ENCODE measurements around the gene FIG4. TPM values are rescaled to one million over a fixed set of nuclear protein-coding genes. Genes with fewer than 3 reads are reported as not detected.

FIG4 gene
- total and polyA plus RNA-seq, 2 of the 4 experiments (the other 2 are of a cell fraction), result 12.1 to 15.4 TPM

DNA sequence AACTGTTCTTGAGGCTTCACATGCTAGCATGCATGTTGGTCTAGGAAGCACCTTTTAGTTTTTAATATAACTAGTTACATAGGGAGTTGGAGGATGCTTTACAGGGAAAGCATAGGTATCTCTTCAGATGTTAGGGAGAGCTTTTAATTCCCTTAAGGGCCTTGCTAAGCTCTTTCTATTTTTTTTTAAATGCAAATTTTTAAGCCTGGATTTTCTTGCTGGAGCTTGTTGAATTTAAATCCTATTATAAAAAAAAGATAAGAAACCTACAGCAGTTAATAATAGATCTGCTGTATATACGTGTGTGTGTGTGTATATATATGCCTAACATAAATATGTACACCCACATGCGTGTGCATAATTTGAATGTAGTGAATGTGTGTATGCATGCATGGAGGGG lies 79.0 kb downstream of the FIG4 start:
- no CpG with 5 or more reads among the region's 2 CpGs for WGBS, 2 experiments (ENCODE audit: extremely low coverage in 2 of 2, insufficient read length in 1 of 2)
- Histone ChIP-seq H4K91ac (ENCODE audit: insufficient read depth, low read depth, low read length) (no peak overlapping the region), H3K9ac (ENCODE audit: low read depth, low read length) (no peak overlapping the region), H4K20me1 (ENCODE audit: insufficient read depth, low read length) (no peaks in the 10 kb centered on the region), H3K9me3 (ENCODE audit: control insufficient read depth, insufficient read depth, low read length) (no peaks in the 10 kb centered on the region), H2BK120ac (ENCODE audit: low read depth, low read length) (no peak overlapping the region), H3K23ac (ENCODE audit: low read depth, low read length) (no peak overlapping the region), H3K27me3 (ENCODE audit: control insufficient read depth, insufficient read depth, low read length) (no peaks in the 10 kb centered on the region), H2AK5ac (ENCODE audit: low read depth, low read length) (no peak overlapping the region), H3K4me1 (ENCODE audit: control insufficient read depth, insufficient read depth, low read length) (peaks cover 11% of the 10 kb centered on the region), H2AFZ (replicated peaks; ENCODE audit: low read length, poor library complexity) (no peak overlapping the region), H2BK20ac (ENCODE audit: low read depth, low read length) (no peak overlapping the region), H3K4me3 (ENCODE audit: insufficient read depth, low read depth, low read length) (no peak overlapping the region), H4K8ac (ENCODE audit: low read depth in 2 of 2, low read length in 2 of 2) (no peak overlapping the region), H3K79me1 (ENCODE audit: low read depth in 1 of 2, low read length in 2 of 2) (no peaks in the 10 kb centered on the region), H4K5ac (ENCODE audit: low read depth, low read length) (no peak overlapping the region), H3K9me1 (ENCODE audit: insufficient read depth, low read length) (0 out of 2 replicates have a peak, but pooled peaks cover 9% of the 10 kb centered on the region), H3K14ac (replicated peaks; ENCODE audit: low read depth, low read length) (no peak overlapping the region), H3K4me2 (ENCODE audit: low read depth, low read length) (no peak overlapping the region), H3K4ac (ENCODE audit: low read depth, low read length) (no peak overlapping the region), H2BK5ac (ENCODE audit: low read depth, low read length, poor library complexity, severe bottlenecking) (no peak overlapping the region), H3K27ac (ENCODE audit: insufficient read depth, low read length) (no peak overlapping the region), H2AK9ac (replicated peaks; ENCODE audit: low read depth, low read length, poor library complexity) (no peak overlapping the region), H2BK15ac (ENCODE audit: low read depth, low read length) (no peak overlapping the region), H3K36me3 (ENCODE audit: control insufficient read depth, insufficient read depth, low read length) (0 out of 2 replicates have a peak, but pooled peaks cover 1% of the 10 kb centered on the region), H3K56ac (ENCODE audit: extremely low read depth, insufficient read depth, low read length) (no peak overlapping the region), H3K18ac (ENCODE audit: low read depth, low read length) (no peak overlapping the region)
- ChIA-PET CTCF (no interaction called here), POLR2A (ENCODE audit: unreplicated experiment) (no interaction called here)
- DNase-seq (no peak), ATAC-seq (ENCODE audit: low read depth) (no peak)
- TF ChIP-seq, protein P1, sequence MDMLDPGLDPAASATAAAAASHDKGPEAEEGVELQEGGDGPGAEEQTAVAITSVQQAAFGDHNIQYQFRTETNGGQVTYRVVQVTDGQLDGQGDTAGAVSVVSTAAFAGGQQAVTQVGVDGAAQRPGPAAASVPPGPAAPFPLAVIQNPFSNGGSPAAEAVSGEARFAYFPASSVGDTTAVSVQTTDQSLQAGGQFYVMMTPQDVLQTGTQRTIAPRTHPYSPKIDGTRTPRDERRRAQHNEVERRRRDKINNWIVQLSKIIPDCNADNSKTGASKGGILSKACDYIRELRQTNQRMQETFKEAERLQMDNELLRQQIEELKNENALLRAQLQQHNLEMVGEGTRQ (IDR thresholded peaks at IDR 0.05; ENCODE audit: low read depth, low read length), result no peak
- no peak for TF ChIP-seq CHD1 (IDR thresholded peaks at IDR 0.05; ENCODE audit: low read depth, low read length)
- no peak for TF ChIP-seq BHLHE40 (IDR thresholded peaks at IDR 0.05; ENCODE audit: low read depth, low read length)
- TF ChIP-seq RCOR1 (IDR thresholded peaks at IDR 0.05; ENCODE audit: insufficient replicate concordance, low read length), result no peak
- TF ChIP-seq NFE2L2 (IDR thresholded peaks at IDR 0.05; ENCODE audit: low read depth, low read length), result no peak
- TF ChIP-seq MAFK (IDR thresholded peaks at IDR 0.05; ENCODE audit: low read depth, low read length), result no peak
- TF ChIP-seq SMC3 (IDR thresholded peaks at IDR 0.05; ENCODE audit: low read depth, low read length), result no peak
- TF ChIP-seq MAZ (IDR thresholded peaks at IDR 0.05; ENCODE audit: borderline replicate concordance, low read depth, low read length), result no peak
- TF ChIP-seq, protein P2, sequence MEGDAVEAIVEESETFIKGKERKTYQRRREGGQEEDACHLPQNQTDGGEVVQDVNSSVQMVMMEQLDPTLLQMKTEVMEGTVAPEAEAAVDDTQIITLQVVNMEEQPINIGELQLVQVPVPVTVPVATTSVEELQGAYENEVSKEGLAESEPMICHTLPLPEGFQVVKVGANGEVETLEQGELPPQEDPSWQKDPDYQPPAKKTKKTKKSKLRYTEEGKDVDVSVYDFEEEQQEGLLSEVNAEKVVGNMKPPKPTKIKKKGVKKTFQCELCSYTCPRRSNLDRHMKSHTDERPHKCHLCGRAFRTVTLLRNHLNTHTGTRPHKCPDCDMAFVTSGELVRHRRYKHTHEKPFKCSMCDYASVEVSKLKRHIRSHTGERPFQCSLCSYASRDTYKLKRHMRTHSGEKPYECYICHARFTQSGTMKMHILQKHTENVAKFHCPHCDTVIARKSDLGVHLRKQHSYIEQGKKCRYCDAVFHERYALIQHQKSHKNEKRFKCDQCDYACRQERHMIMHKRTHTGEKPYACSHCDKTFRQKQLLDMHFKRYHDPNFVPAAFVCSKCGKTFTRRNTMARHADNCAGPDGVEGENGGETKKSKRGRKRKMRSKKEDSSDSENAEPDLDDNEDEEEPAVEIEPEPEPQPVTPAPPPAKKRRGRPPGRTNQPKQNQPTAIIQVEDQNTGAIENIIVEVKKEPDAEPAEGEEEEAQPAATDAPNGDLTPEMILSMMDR (conservative IDR thresholded peaks at IDR 0.05; ENCODE audit: low read depth, low read length), result no peak
- TF ChIP-seq FOS (IDR thresholded peaks at IDR 0.05; ENCODE audit: low read depth, low read length), result no peak
- TF ChIP-seq, protein P3, sequence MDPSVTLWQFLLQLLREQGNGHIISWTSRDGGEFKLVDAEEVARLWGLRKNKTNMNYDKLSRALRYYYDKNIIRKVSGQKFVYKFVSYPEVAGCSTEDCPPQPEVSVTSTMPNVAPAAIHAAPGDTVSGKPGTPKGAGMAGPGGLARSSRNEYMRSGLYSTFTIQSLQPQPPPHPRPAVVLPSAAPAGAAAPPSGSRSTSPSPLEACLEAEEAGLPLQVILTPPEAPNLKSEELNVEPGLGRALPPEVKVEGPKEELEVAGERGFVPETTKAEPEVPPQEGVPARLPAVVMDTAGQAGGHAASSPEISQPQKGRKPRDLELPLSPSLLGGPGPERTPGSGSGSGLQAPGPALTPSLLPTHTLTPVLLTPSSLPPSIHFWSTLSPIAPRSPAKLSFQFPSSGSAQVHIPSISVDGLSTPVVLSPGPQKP (IDR thresholded peaks at IDR 0.05; ENCODE audit: borderline replicate concordance, low read depth, low read length), result no peak
- no peak for TF ChIP-seq MXI1 (IDR thresholded peaks at IDR 0.05; ENCODE audit: borderline replicate concordance, low read depth, low read length)
- in situ Hi-C loops (cut with MboI; ENCODE audit: low sequenced_read_pairs) (no loop called here), dilution Hi-C loops (cut with HindIII; ENCODE audit: low sequenced_read_pairs, unreplicated experiment) (no loop called here), intact Hi-C loops (cut with micrococcal nuclease) (no loop called here)
- no TSS peak for BruUV-seq (replicated peaks)
